Measurements from ENCODE around the gene IGFBP3. TPM values are rescaled to one million over a fixed set of nuclear protein-coding genes. Genes with fewer than 3 reads are reported as not detected.
A peak's percentile ranks its signal among the peaks of the same experiment; 100 is the strongest.

IGFBP3 gene
- total RNA-seq, 1 donor from 2014 or later = 98.7 TPM

DNA sequence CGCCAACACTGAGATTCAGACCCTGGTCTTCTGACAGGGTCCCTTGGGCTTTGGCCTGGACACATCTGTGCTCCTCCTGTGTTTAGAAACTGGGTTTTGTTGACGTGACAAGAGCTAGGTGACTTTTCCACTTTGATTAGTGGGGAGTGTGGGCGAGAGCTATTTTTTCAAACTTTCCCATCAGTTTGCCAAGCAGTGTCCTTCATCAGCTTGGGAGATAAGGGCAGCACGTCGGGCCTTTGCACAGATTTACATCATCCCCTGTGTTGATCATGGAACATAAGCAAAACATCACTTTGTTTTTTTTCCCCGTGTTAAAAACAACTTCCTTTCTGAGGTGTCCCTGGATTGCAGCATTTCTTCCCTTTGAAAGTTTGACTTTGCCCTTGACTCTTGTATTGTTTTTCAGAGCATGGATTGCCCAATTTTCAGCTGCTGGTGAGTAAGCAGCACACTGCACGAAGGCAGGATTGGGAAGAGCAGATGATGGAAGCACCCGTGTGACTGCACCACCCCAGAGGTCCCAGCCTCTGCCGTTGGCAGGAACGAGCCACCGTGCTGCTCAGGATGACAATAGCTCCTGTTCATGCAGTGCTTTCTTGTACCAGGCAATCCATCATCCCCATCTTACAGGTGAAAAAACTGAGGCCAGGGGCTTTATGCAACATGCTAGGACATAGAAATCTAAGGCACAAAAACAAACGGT is 39.2 kb downstream of the IGFBP3 start:
- intact Hi-C loops (cut with DNase I) = no loop called here

DNA sequence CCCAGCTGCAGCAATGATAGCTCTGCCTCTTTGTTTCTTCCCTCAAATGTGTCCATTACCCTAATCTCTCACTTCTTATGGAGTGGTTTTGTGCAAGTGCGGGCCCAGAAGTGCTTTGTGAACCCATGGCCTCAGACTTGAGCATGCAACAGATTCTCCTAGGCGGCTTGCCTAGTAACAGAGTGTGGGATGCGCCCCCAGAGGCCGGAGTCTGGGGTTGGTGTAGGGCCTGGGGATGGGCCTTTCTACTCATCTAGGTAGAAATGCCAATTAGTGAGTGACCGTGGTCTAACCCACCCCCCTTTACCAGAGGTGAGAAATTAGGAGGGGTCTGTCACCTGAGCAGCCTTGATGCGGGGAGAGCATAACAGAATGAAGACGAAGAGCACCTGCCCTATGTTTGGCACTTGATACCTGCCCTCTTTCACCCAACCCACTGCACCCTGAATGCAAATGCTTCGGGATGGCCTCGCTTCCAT is 39.8 kb downstream of the IGFBP3 start:
- DNase-seq (ENCODE audit: low spot score) = peak; percentile 67
- intact Hi-C loops (cut with DNase I) = no loop called here

More for the DNA sequence above, 39.2 kb downstream of the IGFBP3 start:
- no peak for DNase-seq (ENCODE audit: low spot score)

DNA sequence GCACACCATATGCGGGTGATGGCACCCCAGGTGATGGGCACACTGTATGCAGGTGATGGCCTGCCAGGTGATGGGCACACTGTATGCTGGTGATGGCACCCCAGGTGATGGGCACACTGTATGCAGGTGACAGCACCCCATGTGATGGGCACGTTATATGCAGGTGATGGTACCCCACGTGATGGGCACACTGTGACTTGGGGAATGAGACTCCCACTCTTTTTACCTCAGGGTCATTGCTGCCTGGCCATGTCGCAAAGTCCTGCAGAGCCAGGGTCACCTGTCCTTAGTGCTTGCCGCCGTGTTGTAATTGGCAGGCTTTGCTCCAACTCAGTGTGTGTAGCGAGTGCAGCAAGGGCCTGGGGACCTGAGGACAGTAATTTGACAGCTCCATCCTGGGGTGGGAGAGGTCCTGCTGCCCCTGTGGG is 40.6 kb downstream of the IGFBP3 start:
- intact Hi-C loops (cut with DNase I) = no loop called here
- DNase-seq (ENCODE audit: low spot score) = peak; percentile 31

DNA sequence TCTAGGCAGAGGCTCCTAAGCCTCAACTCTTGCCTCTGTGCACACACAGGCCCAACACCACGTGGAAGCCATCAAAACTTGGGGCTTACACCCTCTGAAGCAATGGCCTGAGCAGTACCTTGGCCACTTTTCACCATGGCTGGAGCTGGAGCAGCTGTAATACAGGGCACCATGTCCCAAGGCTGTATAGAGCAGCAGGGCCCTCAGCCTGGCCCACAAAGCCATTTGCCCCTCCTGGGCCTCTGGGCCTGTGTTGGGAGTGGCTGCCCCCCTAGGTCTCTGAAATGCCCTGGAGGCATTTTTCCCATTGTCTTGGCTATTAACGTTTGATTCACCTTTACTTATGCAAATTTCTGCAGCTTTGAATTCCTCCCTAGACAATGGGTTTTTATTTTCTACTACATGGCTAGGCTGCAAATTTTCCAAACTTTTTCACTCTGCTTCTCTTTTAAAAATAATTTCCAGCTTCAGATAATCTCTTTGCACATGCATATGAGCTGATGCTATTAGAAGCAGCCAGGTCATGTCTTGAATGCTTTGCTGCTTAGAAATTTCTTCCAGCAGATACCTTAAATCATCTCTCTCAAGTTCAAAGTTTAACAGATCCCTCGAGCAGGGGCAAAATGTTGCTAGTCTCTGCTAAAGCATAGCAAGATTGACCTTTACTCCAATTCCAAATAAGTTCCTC is 42.5 kb downstream of the IGFBP3 start:
- intact Hi-C loops (cut with DNase I) = no loop called here
- DNase-seq (ENCODE audit: low spot score) = no peak

DNA sequence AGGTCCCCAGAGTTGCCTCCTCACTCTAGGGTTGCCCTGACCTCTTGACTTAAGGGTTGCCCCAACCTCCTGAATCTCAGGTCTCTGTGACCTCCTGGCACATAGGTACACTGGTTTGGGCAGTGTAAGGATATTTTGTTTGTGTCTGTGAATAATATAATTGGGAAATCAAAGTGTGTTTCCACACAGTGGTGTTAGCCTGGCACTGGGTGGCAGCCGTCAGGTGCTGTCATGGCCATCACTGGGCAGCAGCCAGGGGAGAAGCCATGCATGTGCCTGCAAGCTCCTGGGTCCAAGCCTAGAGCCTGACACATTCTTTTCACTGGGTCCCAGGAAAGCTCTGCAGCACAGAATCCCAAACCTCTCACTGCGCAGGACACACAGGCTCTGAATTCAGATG is 44.6 kb downstream of the IGFBP3 start:
- intact Hi-C loops (cut with DNase I) = no loop called here
- DNase-seq (ENCODE audit: low spot score) = peak; percentile 69

DNA sequence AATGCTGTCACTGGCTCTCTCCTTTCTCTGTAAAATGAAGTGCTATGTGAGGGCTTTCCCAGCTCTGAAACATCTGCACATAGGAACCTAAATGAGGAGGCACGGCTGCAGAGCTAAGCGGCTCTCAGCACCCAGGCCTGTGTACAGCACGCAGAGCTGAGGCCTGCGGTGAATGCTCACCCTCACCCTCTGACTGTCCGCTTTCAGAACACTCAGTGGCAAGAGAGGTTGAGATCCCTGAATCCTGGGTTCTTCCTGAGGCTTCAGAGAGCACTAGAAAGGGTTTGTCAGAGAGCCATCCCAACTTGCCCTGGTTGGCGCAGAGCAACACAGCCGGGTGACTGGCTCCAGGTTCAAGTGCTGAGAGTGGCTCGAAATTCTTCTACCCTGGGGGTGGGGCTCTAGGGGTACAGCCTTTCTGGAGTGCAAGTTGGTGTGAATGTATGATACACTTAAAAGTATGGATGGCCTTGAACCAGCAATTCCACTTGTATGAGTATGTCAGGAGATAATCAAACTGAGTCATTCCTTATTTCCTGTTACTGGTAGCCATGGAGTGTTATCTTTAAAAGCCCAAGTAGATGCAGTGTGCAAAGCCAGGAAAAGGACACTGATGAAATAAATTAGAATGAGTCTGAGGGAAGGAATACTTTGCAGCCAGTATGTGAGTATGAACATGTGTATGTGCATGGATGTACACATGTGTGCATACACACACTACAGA is 46.5 kb downstream of the IGFBP3 start:
- intact Hi-C loops (cut with DNase I) = no loop called here
- peak; percentile 44 for DNase-seq (ENCODE audit: low spot score)

DNA sequence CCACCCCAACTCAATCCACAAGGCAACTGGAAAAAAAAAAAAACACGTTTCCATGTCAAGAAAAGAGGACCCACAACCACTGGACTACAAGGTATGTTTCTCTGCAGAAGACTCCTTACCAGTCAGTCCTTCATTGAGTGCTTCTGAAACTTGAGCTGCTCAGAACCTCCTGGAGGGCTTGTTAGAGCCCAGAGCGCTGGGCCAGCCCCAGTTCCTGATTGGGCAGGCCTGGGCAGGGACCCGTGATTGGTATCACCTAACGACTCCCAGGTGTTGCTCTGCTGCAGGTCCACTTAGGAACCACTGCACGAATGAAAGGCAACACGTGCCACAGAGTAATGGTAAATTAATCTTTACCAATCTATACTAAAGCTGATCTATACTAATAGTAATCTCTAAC is 47.7 kb downstream of the IGFBP3 start:
- intact Hi-C loops (cut with DNase I) = no loop called here
- DNase-seq (ENCODE audit: low spot score) = no peak

DNA sequence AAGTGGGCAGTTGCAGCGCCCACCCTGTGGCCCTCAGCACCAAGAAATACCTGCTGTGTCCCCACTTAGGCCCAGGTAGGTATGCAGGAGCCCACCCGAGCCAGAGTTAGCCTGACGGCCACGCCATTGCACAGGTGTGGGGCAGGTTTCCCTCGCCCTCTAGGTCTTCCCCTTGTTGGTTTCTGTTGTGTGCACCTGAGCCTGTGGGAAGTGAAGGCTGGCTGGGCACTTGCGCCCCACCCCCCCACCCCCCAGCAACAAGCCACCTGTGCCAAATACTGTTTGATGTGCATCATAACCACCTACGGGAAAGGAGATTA is 48.1 kb downstream of the IGFBP3 start, which contains the start of gene CCDC201:
Gene CCDC201 (minus strand): TSS at position 48 of the 320 bp plus-strand sequence. CDS start 75 bp downstream, outside the sequence.
- intact Hi-C loops (cut with DNase I) = no loop called here

DNA sequence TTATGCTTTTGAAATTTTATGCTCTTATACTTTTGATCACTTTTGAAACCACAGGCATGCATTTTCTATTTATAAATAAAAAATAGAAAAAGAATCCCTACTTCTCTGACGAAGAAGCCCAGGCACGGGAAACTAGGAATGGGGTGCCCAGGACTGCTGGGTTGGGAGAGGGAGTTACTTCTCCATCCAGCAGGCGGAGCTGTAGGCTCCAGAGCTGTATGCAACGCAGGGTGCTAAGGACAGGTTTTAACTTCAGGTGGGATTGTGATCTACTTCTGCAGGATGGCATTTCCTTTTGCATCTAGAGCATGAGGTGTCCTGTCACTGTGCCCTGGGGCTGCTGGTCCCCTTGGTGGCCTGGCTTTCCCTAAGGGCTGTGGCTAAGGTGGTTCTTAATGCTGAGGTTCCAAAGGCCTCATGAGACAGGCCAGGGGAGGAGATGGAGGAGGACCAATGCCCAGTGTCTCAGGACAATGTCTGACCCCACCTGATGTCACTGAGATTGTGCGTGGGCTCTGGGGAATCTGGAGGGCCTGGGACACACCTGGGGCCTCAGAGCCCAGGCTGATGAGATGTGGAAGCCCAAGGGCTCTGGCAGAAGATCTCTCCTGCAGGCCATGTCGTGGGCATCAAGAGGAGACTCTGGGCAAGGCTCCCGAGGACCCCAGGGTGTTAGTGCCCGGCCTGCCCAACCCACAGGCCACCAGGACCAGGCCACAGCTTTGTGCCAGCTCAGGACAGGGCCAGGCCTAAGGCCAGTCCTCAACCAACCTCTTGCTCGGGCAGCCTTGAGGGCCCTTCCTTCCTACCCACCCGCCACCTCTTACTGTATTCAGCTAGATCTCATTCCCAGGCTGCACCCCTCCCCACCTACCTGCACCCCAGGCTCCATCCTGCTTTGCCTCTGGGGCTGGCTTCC is 48.7 kb downstream of the IGFBP3 start:
- intact Hi-C loops (cut with DNase I) = no loop called here
- DNase-seq (ENCODE audit: low spot score) = peak; percentile 41

More for the DNA sequence above, 48.1 kb downstream of the IGFBP3 start, which contains the start of gene CCDC201:
- peak; percentile 50 for DNase-seq (ENCODE audit: low spot score)

DNA sequence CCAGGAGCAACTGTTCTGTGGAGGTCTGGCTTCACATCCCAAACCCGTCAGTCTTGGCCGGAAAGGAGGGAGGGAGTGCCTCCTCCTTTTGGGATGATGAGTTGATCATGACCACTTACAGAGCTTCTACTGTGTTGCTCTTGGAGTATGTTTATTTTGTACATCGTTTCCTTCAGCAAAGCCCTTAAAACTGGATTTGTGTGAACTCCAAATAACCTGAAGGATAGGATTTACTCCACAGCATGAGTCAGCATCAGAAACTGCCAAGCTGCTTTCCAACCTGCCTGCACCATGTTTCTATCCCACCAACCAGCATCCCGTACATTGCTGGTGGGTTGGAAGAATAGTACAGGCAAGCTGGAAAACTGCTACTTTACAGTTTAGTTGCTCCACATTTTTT is 51.6 kb downstream of the IGFBP3 start:
- intact Hi-C loops (cut with DNase I) = no loop called here
- DNase-seq (ENCODE audit: low spot score) = peak; percentile 29

DNA sequence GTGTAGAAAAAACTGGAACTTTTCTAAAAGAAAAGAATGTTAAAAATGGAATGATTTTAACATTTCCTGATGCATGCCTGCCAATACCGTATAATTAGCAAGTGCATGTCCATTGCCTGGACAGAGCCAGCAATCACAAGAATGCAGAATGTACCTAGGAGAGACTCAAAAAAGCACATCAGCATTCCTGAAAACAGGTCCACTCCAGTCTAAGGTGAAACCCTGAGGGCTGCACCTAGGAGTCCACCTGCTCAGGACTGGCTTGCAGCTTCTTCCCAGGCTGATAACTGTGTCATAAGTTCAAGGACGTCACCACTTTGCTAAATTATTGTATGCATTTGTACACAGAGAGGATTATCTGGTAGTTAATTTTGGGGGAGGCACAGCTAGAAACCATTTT is 53.6 kb downstream of the IGFBP3 start:
- intact Hi-C loops (cut with DNase I) = no loop called here
- no peak for DNase-seq (ENCODE audit: low spot score)

DNA sequence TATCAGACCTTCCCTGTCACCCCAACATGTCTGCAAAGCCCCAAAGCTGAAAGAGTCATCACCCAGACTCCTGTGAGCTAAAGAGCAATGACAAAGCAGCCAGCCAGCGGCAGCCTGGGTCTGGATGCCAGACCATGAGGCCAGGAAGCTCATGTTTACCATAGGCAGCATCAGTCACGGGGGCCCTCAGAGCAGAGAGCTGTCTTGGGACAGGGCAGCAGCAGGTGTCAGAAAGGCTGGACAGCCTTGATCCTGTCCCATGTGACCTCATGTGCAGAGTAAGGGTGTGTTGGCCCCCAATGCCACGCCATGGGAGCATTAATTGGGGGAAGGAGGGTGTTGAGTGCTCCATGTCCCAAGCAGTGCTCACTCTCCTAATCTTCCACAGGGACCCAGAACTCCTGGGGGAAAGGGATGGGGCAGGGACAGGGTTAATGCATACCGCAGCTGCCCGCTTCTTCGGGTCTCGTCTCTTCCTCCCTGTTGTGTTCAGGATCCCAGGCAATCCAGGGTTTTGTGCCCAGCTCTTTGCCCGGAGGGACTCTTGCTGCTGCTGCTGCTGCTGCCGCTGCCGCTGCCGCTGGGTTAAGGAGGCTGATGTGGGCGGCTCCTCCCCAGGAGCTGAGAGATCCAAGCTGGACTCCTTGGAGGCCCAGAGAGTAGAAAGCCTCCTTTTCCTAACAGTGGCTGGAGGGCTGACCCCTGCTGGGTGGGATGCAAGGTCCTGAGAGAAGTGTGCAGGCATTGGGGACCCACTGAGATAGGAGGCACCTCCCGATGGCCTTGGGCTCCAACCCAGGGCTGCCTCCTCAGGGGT is 55.3 kb downstream of the IGFBP3 start:
- peak; percentile 64 for DNase-seq (ENCODE audit: low spot score)
- intact Hi-C loops (cut with DNase I) = no loop called here

DNA sequence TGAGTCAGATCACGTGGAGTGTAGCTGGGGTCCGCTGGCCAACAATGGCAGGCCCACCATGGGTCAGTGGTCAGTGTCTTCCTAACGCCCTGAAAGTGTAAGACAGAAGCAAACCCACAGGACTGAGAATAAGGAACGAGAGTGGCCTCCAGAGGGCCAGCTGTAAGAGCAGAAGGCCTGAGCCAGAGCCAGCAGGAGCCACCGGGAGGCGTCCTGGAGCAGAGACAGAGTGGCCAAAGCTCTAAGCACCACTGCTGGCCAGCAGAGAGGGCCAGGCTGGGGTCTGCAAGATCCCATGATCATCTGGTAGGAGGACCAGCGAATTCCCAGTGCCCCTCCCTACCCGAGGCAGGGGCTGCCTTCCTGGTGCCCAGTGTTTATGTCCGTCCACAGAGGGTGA is 57.4 kb downstream of the IGFBP3 start:
- DNase-seq (ENCODE audit: low spot score) = peak; percentile 38
- intact Hi-C loops (cut with DNase I) = no loop called here

Other genes with a start within 250 kb of the IGFBP3 start
- not detected for gene CCDC201, start 48.2 kb downstream of the IGFBP3 start, total RNA-seq
- gene IGFBP1, start 32.8 kb downstream of the IGFBP3 start, total RNA-seq = not detected

Measured in cardiac septum (tissue), 1 donor.